ENCODE data around the gene PFDN4.

DNA sequence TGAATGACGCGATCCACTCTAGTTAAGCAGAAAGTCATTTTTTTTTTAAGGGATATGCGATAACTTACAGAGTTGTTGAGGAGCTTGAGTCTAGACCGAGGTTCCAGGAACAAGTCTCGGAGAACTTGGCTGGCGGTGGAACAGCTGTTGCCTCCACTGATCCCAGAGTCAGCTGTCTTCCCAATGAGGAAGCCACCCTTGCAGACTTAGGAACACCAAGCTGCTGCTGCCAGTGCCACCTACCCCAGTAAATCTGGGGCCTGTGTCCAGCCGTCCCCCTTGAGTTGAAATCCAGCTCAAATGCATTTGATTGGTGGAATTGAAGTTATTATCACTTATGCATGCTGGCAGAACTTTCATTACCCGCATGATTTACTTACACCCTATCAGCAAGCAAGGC is 6.7 kb downstream of the PFDN4 start:
- TF ChIP-seq POLR2A (IDR thresholded peaks at IDR 0.05) (no peak), CTCF (IDR thresholded peaks at IDR 0.05 in 4 of 5, conservative IDR thresholded peaks at IDR 0.05 in 1 of 5) (no peak)
